ENCODE results near the gene C1orf105.

DNA sequence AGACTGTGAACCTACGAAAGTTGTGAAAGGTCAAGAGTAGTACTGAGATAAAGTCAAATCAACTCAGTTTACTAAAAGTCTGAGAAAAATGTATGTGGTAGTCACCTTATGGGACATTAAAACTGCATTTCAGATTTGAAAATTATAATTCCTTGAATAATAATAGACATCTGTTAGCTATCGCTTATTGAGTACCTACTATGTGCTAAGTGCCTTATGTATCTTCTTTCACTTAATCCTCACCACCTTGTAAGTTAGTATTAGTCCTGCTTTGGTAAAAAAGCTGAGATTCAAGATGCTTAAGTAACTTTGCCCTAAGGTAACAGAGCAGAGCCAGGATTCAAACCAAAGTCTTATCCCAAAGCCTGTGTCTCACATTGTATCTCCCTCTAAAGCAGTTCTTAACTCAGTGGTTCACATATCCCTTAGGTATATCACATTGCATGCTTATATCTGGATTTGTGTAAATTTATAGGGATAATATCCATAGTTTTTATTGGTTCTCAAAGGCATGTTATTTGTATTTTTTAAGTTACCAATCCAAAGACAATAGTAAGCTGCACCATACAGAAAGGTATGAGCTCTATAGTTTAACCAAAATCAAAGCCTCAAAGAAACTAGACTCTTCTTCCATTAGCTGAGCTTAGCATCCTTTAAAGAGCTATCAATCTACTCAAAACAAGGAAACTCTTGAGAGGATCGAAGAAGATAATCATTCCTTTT lies 22.5 kb downstream of the C1orf105 start:
- TF ChIP-seq POLR2AphosphoS5 (IDR thresholded peaks at IDR 0.05) (no peak), CTCF (IDR thresholded peaks at IDR 0.05) (no peak), POLR2A (IDR thresholded peaks at IDR 0.05) (no peak)

Measured in suprapubic skin (tissue), 4 donors.